ENCODE results near the gene XPO6. TPM values are rescaled to one million over a fixed set of nuclear protein-coding genes. Genes with fewer than 3 reads are reported as not detected.

The XPO6 gene
- total and polyA plus RNA-seq, 2 of the 13 experiments (the other 11 are each of a cell fraction or from before 2014, with no cell fraction given) = 109 to 129 TPM

GRCh38 chr16:28210979-28211588 is 681 bp downstream of the XPO6 start (continued):
- TF ChIP-seq U2AF2 (IDR thresholded peaks at IDR 0.05; ENCODE audit: low read depth, low read length) (no peak), ZNF441 (CRISPR knock-in tag; IDR thresholded peaks at IDR 0.05; ENCODE audit: borderline replicate concordance) (peak; percentile 37; the same call in 1 of the 2 replicates), ZNF660 (CRISPR knock-in tag; IDR thresholded peaks at IDR 0.05; ENCODE audit: borderline replicate concordance, low read depth) (no peak), CREM (IDR thresholded peaks at IDR 0.05) (no peak), CREM (CRISPR knock-in tag; IDR thresholded peaks at IDR 0.05) (no peak), NBN (conservative IDR thresholded peaks at IDR 0.05) (no peak), ZNF646 (CRISPR knock-in tag; IDR thresholded peaks at IDR 0.05) (0 out of 2 replicates have a peak, but pooled peaks have one; percentile 39), RNF2 (conservative IDR thresholded peaks at IDR 0.05; ENCODE audit: low read depth) (no peak), CCAR2 (optimal IDR thresholded peaks at IDR 0.05; ENCODE audit: low read depth, low read length) (no peak), MBD4 (IDR thresholded peaks at IDR 0.05; ENCODE audit: borderline replicate concordance, low read length) (no peak), ARID4A (CRISPR knock-in tag; IDR thresholded peaks at IDR 0.05; ENCODE audit: borderline replicate concordance) (peak; percentile 84), MIER3 (CRISPR knock-in tag; IDR thresholded peaks at IDR 0.05; ENCODE audit: borderline replicate concordance) (no peak), PPARG (CRISPR knock-in tag; conservative IDR thresholded peaks at IDR 0.05) (no peak), BRD4 (CRISPR knock-in tag; IDR thresholded peaks at IDR 0.05) (no peak), ZNF12 (CRISPR knock-in tag; IDR thresholded peaks at IDR 0.05) (0 out of 2 replicates have a peak, but pooled peaks have one; percentile 6), SKI (IDR thresholded peaks at IDR 0.05; ENCODE audit: partially characterized antibody) (no peak), SMAD9 (CRISPR knock-in tag; IDR thresholded peaks at IDR 0.05) (peak; percentile 50; the same call in 1 of the 2 replicates)
